ENCODE results near the gene AFF3.

DNA sequence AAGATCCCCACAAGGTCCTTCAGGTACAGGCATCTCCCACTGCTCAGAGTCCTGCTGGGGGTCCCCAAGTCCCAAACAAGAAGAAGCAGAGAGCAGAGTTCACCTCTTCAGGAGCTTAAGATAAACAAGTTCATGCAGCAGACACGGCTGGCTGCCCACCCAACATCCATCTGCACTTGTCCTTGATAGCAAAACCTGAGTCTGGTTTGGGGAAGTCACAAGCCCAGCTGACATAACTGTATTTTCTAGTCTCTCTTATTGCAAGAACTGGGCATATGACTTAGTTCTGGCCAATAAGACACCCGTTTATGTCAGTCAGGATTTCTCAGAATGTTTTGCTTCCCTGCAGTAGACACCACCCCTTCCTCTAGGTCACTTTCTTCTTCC lies 31.8 kb downstream of the AFF3 start:
- TF ChIP-seq, protein P1, sequence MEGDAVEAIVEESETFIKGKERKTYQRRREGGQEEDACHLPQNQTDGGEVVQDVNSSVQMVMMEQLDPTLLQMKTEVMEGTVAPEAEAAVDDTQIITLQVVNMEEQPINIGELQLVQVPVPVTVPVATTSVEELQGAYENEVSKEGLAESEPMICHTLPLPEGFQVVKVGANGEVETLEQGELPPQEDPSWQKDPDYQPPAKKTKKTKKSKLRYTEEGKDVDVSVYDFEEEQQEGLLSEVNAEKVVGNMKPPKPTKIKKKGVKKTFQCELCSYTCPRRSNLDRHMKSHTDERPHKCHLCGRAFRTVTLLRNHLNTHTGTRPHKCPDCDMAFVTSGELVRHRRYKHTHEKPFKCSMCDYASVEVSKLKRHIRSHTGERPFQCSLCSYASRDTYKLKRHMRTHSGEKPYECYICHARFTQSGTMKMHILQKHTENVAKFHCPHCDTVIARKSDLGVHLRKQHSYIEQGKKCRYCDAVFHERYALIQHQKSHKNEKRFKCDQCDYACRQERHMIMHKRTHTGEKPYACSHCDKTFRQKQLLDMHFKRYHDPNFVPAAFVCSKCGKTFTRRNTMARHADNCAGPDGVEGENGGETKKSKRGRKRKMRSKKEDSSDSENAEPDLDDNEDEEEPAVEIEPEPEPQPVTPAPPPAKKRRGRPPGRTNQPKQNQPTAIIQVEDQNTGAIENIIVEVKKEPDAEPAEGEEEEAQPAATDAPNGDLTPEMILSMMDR (IDR thresholded peaks at IDR 0.05; ENCODE audit: low read depth, low read length), result no peak
- no peak for TF ChIP-seq EZH2phosphoT487 (IDR thresholded peaks at IDR 0.05; ENCODE audit: low read depth)
